MCF 10A (cell line): ENCODE data around the gene PLK5. TPM values are rescaled to one million over a fixed set of nuclear protein-coding genes. Genes with fewer than 3 reads are reported as not detected.

Experiments used
- BruUV-seq: library from RNA; stranded (reverse); fragments of 400-500 nt; replicated peaks from 2 replicates; lab custom pipeline; 2021; lab: Mats Ljungman, UMichigan
- CTCF ChIA-PET: fragments of 300-600 bp; sonication (Branson Sonifier 250); formaldehyde crosslinking; extraction: SDS; loops from one replicate; lab custom pipeline; 2021; ENCODE audit warnings: antibody characterized with exemption, inconsistent platforms; lab: Yijun Ruan, JAX
- POLR2A ChIA-PET: fragments of 300-600, 350-650 bp; sonication (Branson Sonifier 250); formaldehyde crosslinking; extraction: SDS; loops from one replicate; lab custom pipeline; 2020; ENCODE audit warnings: antibody characterized with exemption, inconsistent platforms; lab: Yijun Ruan, JAX
- DNase-seq: peaks from one replicate; pipeline ENCODE4 v3.0.0-alpha.2; 2018; ENCODE audit not compliant: unreplicated experiment
- H3K27ac Mint-ChIP-seq: one replicate; pipeline ENCODE4 v1.8.0; 2022; ENCODE audit warnings: mild to moderate bottlenecking, low read depth, mixed read lengths; ENCODE audit not compliant: unreplicated experiment
- H3K27me3 Mint-ChIP-seq: one replicate; pipeline ENCODE4 v1.8.0; 2022; ENCODE audit warnings: mixed read lengths; ENCODE audit not compliant: insufficient read depth, unreplicated experiment
- H3K36me3 Mint-ChIP-seq: one replicate; pipeline ENCODE4 v1.8.0; 2022; ENCODE audit warnings: mild to moderate bottlenecking, moderate library complexity, mixed read lengths; ENCODE audit not compliant: insufficient read depth, unreplicated experiment
- H3K4me1 Mint-ChIP-seq: one replicate; pipeline ENCODE4 v1.8.0; 2022; ENCODE audit warnings: mixed read lengths; ENCODE audit not compliant: insufficient read depth, unreplicated experiment
- H3K4me3 Mint-ChIP-seq: one replicate; pipeline ENCODE4 v1.8.0; 2022; ENCODE audit warnings: mild to moderate bottlenecking, moderate library complexity, mixed read lengths; ENCODE audit not compliant: unreplicated experiment
- H3K9me3 Mint-ChIP-seq: one replicate; pipeline ENCODE4 v1.8.0; 2022; ENCODE audit warnings: mixed read lengths; ENCODE audit not compliant: unreplicated experiment
- intact Hi-C: fragments of 100-400 bp; cut with micrococcal nuclease; formaldehyde crosslinking; loops from 2 replicates; pipeline ENCODE4 v1.14.1; 2022
- total RNA-seq: library from RNA; stranded (reverse); gene quantifications from 2 replicates; pipeline ENCODE4 v1.2.3, GENCODE V29; 2022
- TF ChIP-seq, protein P1 (sequence below): fragments of 200-600 bp; IDR thresholded peaks from one replicate; pipeline ENCODE4 v1.8.0; 2022; ENCODE audit warnings: antibody characterized with exemption, mild to moderate bottlenecking; ENCODE audit not compliant: unreplicated experiment

The PLK5 gene
- total RNA-seq, 1 experiment from 2014 or later = 0.21 TPM

DNA sequence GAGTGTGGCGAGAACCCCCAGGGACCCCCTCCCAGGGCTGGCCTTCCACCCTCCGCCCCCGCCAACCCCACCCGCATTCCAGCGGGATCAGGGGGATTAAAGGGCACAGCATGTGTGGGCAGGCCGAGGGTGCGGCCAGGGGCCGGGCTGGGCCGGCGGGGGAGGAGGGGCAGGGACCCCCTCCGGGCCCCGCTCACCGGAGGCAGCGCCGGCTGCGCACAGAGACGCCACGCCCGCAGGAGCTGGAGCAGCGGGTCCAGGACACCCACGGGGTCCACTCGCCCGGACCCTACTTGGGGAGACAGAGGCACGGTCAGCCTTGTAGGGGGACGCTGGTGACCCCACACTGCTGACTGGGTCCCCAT is 13.5 kb upstream of the PLK5 start:
- Mint-ChIP-seq H3K9me3 (no peaks in the 10 kb centered on the region), H3K36me3 (peaks cover 11% of the 10 kb centered on the region), H3K27ac (peak overlapping the region; percentile 7), H3K4me1 (peaks cover 9% of the 10 kb centered on the region), H3K4me3 (no peak overlapping the region), H3K27me3 (no peaks in the 10 kb centered on the region)
- TF ChIP-seq, protein P1, sequence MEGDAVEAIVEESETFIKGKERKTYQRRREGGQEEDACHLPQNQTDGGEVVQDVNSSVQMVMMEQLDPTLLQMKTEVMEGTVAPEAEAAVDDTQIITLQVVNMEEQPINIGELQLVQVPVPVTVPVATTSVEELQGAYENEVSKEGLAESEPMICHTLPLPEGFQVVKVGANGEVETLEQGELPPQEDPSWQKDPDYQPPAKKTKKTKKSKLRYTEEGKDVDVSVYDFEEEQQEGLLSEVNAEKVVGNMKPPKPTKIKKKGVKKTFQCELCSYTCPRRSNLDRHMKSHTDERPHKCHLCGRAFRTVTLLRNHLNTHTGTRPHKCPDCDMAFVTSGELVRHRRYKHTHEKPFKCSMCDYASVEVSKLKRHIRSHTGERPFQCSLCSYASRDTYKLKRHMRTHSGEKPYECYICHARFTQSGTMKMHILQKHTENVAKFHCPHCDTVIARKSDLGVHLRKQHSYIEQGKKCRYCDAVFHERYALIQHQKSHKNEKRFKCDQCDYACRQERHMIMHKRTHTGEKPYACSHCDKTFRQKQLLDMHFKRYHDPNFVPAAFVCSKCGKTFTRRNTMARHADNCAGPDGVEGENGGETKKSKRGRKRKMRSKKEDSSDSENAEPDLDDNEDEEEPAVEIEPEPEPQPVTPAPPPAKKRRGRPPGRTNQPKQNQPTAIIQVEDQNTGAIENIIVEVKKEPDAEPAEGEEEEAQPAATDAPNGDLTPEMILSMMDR = no peak
- no TSS peak for BruUV-seq
- no peak for DNase-seq
- POLR2A ChIA-PET = no interaction called here
- intact Hi-C loops = loop anchor here (5.0 kb wide), 1 partner anchor 233 kb away; the partner anchor contains the start of gene FAM174C
- CTCF ChIA-PET = no interaction called here

DNA sequence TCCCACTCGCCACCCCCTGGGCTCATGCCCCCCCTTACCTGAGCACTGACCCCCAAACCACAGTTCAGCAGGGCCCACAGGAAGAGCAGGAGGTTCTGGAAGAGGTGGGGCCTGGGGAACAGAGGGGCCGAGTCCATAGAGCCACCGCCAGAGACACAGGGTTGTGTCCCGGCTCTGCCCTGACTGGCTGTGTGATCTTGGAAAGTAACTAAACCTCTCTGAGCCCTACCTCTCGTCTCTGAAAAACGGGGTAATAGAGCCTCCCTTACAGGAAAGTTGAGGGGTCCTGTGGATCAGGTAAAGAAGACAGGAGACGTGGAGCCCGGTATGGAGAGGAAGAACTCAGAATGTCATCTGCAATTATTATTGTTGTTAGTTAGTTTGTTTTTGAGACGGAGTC is 13.1 kb upstream of the PLK5 start:
- BruUV-seq = no TSS peak
- DNase-seq = no peak
- ChIA-PET CTCF (no interaction called here), POLR2A (no interaction called here)
- Mint-ChIP-seq H3K27me3 (no peaks in the 10 kb centered on the region), H3K9me3 (no peaks in the 10 kb centered on the region), H3K36me3 (peaks cover 11% of the 10 kb centered on the region), H3K4me3 (no peak overlapping the region), H3K27ac (no peak overlapping the region), H3K4me1 (peaks cover 9% of the 10 kb centered on the region)
- TF ChIP-seq, protein P1 = no peak
- intact Hi-C loops = loop anchor here (5.0 kb wide), 1 partner anchor 234 kb away; the partner anchor contains the start of gene FAM174C

DNA sequence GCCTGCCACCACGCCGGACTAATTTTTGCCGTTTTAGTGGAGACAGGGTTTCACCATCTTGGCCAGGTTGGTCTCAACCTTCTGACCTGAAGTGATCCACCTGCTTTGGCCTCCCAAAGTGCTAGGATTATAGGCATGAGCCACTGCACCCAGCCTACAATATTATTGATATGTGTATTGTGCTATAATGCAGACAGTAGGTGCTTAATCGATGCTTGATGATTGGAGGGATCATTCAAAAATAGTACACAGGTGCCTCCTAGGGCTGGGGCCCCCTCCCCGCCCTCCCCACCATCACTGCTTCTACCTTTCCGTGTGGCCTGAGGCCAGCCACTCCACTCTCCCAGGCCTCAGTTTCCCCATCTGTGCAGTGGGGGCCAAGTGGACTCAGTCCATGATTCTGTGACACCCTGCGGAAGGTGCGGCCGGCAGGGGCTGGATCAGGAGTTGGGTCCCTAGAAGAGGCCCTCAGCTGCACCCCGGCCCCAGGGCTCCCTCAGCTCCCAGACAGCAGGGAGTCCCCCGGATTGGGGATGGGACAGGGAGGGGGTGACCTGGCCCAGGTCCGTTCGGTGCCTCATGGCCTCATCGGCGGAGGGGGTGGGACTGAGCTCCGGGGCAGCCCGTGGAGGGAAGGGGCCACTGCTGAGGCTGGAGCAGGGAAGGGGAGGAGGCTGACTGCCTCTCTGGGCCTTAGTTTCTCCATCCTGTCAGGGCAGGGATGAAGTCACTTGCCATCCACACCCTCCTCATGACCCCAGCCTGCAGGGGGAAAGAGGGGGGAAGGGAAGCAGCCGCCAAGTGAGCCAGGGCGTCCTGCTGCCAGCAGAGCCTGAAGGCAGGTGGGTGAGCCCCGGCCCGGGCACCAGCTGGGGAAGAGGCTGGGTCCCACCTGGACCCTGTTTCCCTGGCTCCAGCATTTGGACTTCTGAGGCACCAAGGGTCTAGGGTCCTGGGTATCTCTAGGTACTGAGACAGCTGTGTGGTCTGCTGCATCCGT is 12.3 kb upstream of the PLK5 start:
- POLR2A ChIA-PET = interaction anchor here (0.6 to 0.7 kb wide), 2 partner anchors 93 to 976 kb away, joined by 4 read pairs; no protein-coding TSS in a partner anchor
- CTCF ChIA-PET = interaction anchor here (0.6 kb wide), 1 partner anchor 1058 kb away, joined by 3 read pairs; no protein-coding TSS in a partner anchor
- TF ChIP-seq, protein P1 = no peak
- Mint-ChIP-seq H3K27ac (no peak overlapping the region), H3K9me3 (no peaks in the 10 kb centered on the region), H3K4me3 (peak overlapping the region; percentile 75), H3K36me3 (peaks cover 4% of the 10 kb centered on the region), H3K4me1 (peaks cover 9% of the 10 kb centered on the region), H3K27me3 (no peaks in the 10 kb centered on the region)
- no peak for DNase-seq
- intact Hi-C loops = loop anchor here (2.0 to 5.0 kb wide), 2 partner anchors 47 to 234 kb away; partner anchors contain the start of gene FAM174C
- BruUV-seq = no TSS peak
